MM.1S (cell line): ENCODE measurements around the gene AHSP.

Source experiments
- DNase-seq: peaks from one replicate; pipeline ENCODE4 v3.0.0-alpha.2; 2015
- H2AFZ ChIP-seq: fragments of 300-600 bp; sonication (generic); 2 replicates; pipeline ENCODE4 v1.6.0; 2016; ENCODE audit warnings: antibody characterized with exemption, low read length
- H3F3A ChIP-seq: fragments of 300-600 bp; sonication (generic); 2 replicates; pipeline ENCODE4 v1.6.1; 2016; ENCODE audit warnings: mild to moderate bottlenecking, antibody characterized with exemption, low read length, moderate library complexity, mixed read lengths; ENCODE audit not compliant: insufficient read depth
- H3K27ac ChIP-seq: fragments of 300-600 bp; sonication (generic); 2 replicates; pipeline ENCODE4 v1.5.1; 2016; ENCODE audit warnings: mild to moderate bottlenecking, low read length
- H3K27me3 ChIP-seq: fragments of 300-600 bp; sonication (generic); replicated peaks from 2 replicates; pipeline ENCODE4 v1.6.0; 2016; ENCODE audit warnings: low read length; ENCODE audit not compliant: insufficient read depth
- H3K36me3 ChIP-seq: fragments of 300-600 bp; sonication (generic); replicated peaks from 2 replicates; pipeline ENCODE4 v1.6.1; 2016; ENCODE audit warnings: mild to moderate bottlenecking, low read length, mixed read lengths; ENCODE audit not compliant: insufficient read depth
- H3K4me1 ChIP-seq: fragments of 300-600 bp; sonication (generic); 2 replicates; pipeline ENCODE4 v1.6.1; 2016; ENCODE audit warnings: low read length, mixed read lengths
- H3K4me2 ChIP-seq: fragments of 300-600 bp; sonication (generic); 2 replicates; pipeline ENCODE4 v1.6.0; 2016; ENCODE audit warnings: low read depth, low read length
- H3K4me3 ChIP-seq: fragments of 300-600 bp; sonication (generic); 2 replicates; pipeline ENCODE4 v1.5.1; 2016; ENCODE audit warnings: low read length, mixed read lengths
- H3K79me2 ChIP-seq: fragments of 300-600 bp; sonication (generic); 2 replicates; pipeline ENCODE4 v1.6.1; 2016; ENCODE audit warnings: mixed run types, low read length, mixed read lengths
- H3K9ac ChIP-seq: fragments of 300-600 bp; sonication (generic); 2 replicates; pipeline ENCODE4 v1.6.1; 2016; ENCODE audit warnings: low read length, mixed read lengths
- H3K9me2 ChIP-seq: fragments of 300-600 bp; sonication (generic); replicated peaks from 2 replicates; pipeline ENCODE4 v1.6.1; 2016; ENCODE audit warnings: mild to moderate bottlenecking, low read length, mixed read lengths; ENCODE audit not compliant: insufficient read depth
- H3K9me3 ChIP-seq: fragments of 300-600 bp; sonication (generic); replicated peaks from 2 replicates; pipeline ENCODE4 v1.6.1; 2016; ENCODE audit warnings: mild to moderate bottlenecking, low read length, mixed read lengths; ENCODE audit not compliant: insufficient read depth
- H4K20me1 ChIP-seq: fragments of 300-600 bp; sonication (generic); 2 replicates; pipeline ENCODE4 v1.6.1; 2016; ENCODE audit warnings: mild to moderate bottlenecking, low read length, moderate library complexity, mixed read lengths; ENCODE audit not compliant: insufficient read depth
- CTCF ChIP-seq: fragments of 300-600 bp; sonication (generic); IDR thresholded peaks from 2 replicates; pipeline ENCODE4 v1.5.1; 2016; ENCODE audit warnings: antibody characterized with exemption, low read length, mixed read lengths
- EZH2 ChIP-seq: fragments of 300-600 bp; sonication (generic); optimal IDR thresholded peaks from 2 replicates; pipeline ENCODE3; 2017; ENCODE audit warnings: low read depth, mild to moderate bottlenecking, antibody characterized with exemption, low read length, mixed read lengths
- EZH2phosphoT487 ChIP-seq: fragments of 300-600 bp; sonication (generic); IDR thresholded peaks from 2 replicates; pipeline ENCODE4 v1.6.1; 2018; ENCODE audit warnings: antibody characterized with exemption, low read length

AHSP gene

GRCh38 chr16:31527734-31528274, at the start of gene AHSP:
AHSP (plus strand) TSS chr16:31527900; CDS start chr16:31528140, 240 bp downstream.
- H3K27ac ChIP-seq, result no peak within 1 kb of the TSS
- DNase-seq, result no peak
- no peaks in the 10 kb centered on the region for H3K9me2 ChIP-seq
- H3K9me3 ChIP-seq, result no peaks in the 10 kb centered on the region
- H3K36me3 ChIP-seq, result no peaks in the 10 kb centered on the region
- peaks cover 16% of the 10 kb centered on the region for H3K27me3 ChIP-seq
- no peak within 1 kb of the TSS for H3K4me3 ChIP-seq
- no peak within 1 kb of the TSS for H2AFZ ChIP-seq
- no peak for TF ChIP-seq EZH2
- no peak for TF ChIP-seq EZH2phosphoT487
- H3K4me1 ChIP-seq, result no peaks in the 10 kb centered on the region
- no peak within 1 kb of the TSS for H3K9ac ChIP-seq
- H4K20me1 ChIP-seq, result no peaks in the 10 kb centered on the region
- no peaks in the 10 kb centered on the region for H3K79me2 ChIP-seq
- no peaks in the 10 kb centered on the region for H3F3A ChIP-seq
- no peak within 1 kb of the TSS for H3K4me2 ChIP-seq

GRCh38 chr16:31478956-31479355, 48.7 kb upstream of the AHSP start:
- H3K27me3 ChIP-seq, result peaks cover 26% of the 10 kb centered on the region; the same call in 1 of the 2 replicates
- no peaks in the 10 kb centered on the region for H3K36me3 ChIP-seq
- H3K79me2 ChIP-seq, result no peaks in the 10 kb centered on the region
- no peak overlapping the region for H3K27ac ChIP-seq
- no peaks in the 10 kb centered on the region for H3K9me3 ChIP-seq
- H4K20me1 ChIP-seq, result no peaks in the 10 kb centered on the region
- no peak overlapping the region for H3K9ac ChIP-seq
- H3K4me3 ChIP-seq, result no peak overlapping the region
- no peaks in the 10 kb centered on the region for H3F3A ChIP-seq
- no peak overlapping the region for H2AFZ ChIP-seq
- H3K4me1 ChIP-seq, result no peaks in the 10 kb centered on the region
- no peak for DNase-seq
- H3K9me2 ChIP-seq, result no peaks in the 10 kb centered on the region
- TF ChIP-seq EZH2 (no peak), CTCF (no peak), EZH2phosphoT487 (no peak)
- H3K4me2 ChIP-seq, result no peak overlapping the region

GRCh38 chr16:31479751-31480150, 47.9 kb upstream of the AHSP start:
- Histone ChIP-seq H3K4me1 (no peaks in the 10 kb centered on the region), H3K27me3 (peaks cover 23% of the 10 kb centered on the region; the same call in 1 of the 2 replicates), H4K20me1 (no peaks in the 10 kb centered on the region), H2AFZ (no peak overlapping the region), H3K4me3 (no peak overlapping the region), H3K9ac (no peak overlapping the region), H3K9me2 (no peaks in the 10 kb centered on the region), H3K79me2 (no peaks in the 10 kb centered on the region), H3K27ac (no peak overlapping the region), H3K4me2 (no peak overlapping the region), H3K9me3 (no peaks in the 10 kb centered on the region), H3K36me3 (no peaks in the 10 kb centered on the region), H3F3A (no peaks in the 10 kb centered on the region)
- no peak for TF ChIP-seq EZH2
- no peak for TF ChIP-seq CTCF
- TF ChIP-seq EZH2phosphoT487, result no peak
- no peak for DNase-seq

- TF ChIP-seq CTCF (no peak), EZH2 (no peak), EZH2phosphoT487 (no peak)
- H3K27me3 ChIP-seq, result 0 out of 2 replicates have a peak, but pooled peaks cover 13% of the 10 kb centered on the region
- no peaks in the 10 kb centered on the region for H3K9me3 ChIP-seq
- H3K4me1 ChIP-seq, result no peaks in the 10 kb centered on the region
- H3K36me3 ChIP-seq, result no peaks in the 10 kb centered on the region
- no peaks in the 10 kb centered on the region for H3F3A ChIP-seq
- no peak overlapping the region for H3K4me3 ChIP-seq
- no peaks in the 10 kb centered on the region for H4K20me1 ChIP-seq
- no peaks in the 10 kb centered on the region for H3K79me2 ChIP-seq
- no peak overlapping the region for H3K9ac ChIP-seq
- no peak for DNase-seq
- H2AFZ ChIP-seq, result no peak overlapping the region
- no peaks in the 10 kb centered on the region for H3K9me2 ChIP-seq
- H3K27ac ChIP-seq, result no peak overlapping the region
- H3K4me2 ChIP-seq, result no peak overlapping the region
These were observed 46.7 kb upstream of the AHSP start for GRCh38 chr16:31480851-31481536.
